ENCODE measurements around the gene EML6. TPM values are rescaled to one million over a fixed set of nuclear protein-coding genes. Genes with fewer than 3 reads are reported as not detected.
"Not testable (repeated sequence)": the region's sequence is repeated elsewhere in the genome, so short reads cannot be mapped to it uniquely, and the experiment has no call there.

EML6 gene
- polyA plus RNA-seq, 6 donors from 2014 or later: 0.04 to 0.56 (median 0.18) TPM; not detected in 1

DNA sequence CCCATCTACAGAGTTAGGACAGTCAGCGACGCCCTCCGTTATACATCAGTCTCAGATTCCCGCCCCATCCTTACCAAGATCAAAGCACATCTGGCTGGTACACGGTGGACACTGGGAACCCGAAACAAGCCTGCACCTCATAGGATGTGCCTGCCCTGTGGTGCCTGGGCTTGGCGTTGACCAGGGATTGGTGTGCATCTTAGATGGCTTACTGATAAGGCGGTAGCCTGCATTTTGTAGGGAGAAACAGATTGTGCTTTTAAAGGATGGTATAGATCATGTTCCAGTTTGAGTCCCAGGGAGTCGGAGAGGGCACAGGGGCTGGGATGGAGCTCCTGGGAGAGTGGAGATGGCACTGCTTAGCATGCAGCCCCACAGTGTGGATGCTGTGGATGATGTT is 108.0 kb downstream of the EML6 start:
- no peaks in the 10 kb centered on the region for H3K9me3 Mint-ChIP-seq
- no peak for ATAC-seq (ENCODE audit: low read depth in 2 of 2)
- H3K4me3 Mint-ChIP-seq: no peak overlapping the region
- no peaks in the 10 kb centered on the region for H3K4me1 Mint-ChIP-seq
- no peak for DNase-seq
- H3K36me3 Mint-ChIP-seq: no peaks in the 10 kb centered on the region
- H3K27ac Mint-ChIP-seq: no peak overlapping the region
- no peaks in the 10 kb centered on the region for H3K27me3 Mint-ChIP-seq

DNA sequence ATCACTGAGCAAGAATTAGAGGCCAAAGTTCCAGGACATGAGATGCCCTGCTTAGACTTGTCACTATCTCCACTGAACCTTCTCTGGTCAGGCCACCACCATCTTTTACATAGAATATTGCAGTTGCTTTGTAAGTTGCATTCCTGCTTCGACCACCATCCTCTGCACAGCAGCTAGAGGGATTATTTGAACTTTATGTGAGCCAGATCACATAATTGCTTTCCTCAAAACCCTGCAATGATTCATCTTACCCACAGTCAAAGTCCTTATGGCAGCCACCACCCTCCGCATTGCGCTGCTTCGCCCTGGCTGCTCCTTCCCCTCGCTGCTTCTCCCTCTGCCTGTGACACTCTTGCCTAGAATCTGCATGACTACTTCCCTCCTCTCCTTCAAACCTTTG is 111.3 kb downstream of the EML6 start:
- DNase-seq (no peak), ATAC-seq (ENCODE audit: low read depth in 2 of 2) (no peak)
- Mint-ChIP-seq H3K27ac (no peak overlapping the region), H3K27me3 (no peaks in the 10 kb centered on the region), H3K36me3 (no peaks in the 10 kb centered on the region), H3K9me3 (no peaks in the 10 kb centered on the region), H3K4me3 (no peak overlapping the region), H3K4me1 (no peaks in the 10 kb centered on the region)

DNA sequence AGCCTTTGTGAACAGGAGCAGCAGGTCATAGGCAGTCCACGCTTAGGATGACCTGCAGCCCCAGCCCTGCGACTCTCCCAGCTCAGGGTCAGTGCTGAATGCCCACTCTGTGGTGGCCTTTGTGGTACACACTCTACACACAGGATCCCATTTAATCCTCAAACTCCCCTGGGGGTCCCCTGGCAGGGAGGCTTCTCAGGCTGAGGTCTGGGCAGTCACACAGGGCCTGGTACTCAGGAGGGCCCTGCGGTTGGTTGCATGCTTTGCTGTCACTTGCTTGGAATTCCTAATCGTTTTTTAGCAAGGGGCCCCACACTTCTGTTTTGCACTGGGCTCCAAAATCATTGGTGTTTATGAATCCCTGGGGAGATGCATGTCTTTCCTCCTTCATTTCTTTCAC is 113.0 kb downstream of the EML6 start:
- H3K4me3 Mint-ChIP-seq: no peak overlapping the region
- H3K27ac Mint-ChIP-seq: no peak overlapping the region
- no peaks in the 10 kb centered on the region for H3K4me1 Mint-ChIP-seq
- no peak for DNase-seq
- no peak for ATAC-seq (ENCODE audit: low read depth in 2 of 2)
- no peaks in the 10 kb centered on the region for H3K9me3 Mint-ChIP-seq
- H3K27me3 Mint-ChIP-seq: no peaks in the 10 kb centered on the region
- no peaks in the 10 kb centered on the region for H3K36me3 Mint-ChIP-seq

GRCh38 chr2:54838585-54839035 is 115.1 kb downstream of the EML6 start:
- H3K4me3 Mint-ChIP-seq: no peak overlapping the region
- no peaks in the 10 kb centered on the region for H3K9me3 Mint-ChIP-seq
- H3K27me3 Mint-ChIP-seq: no peaks in the 10 kb centered on the region
- ATAC-seq (ENCODE audit: low read depth in 2 of 2) (peak; percentile 75 to 80), DNase-seq (peak; percentile 40)
- H3K27ac Mint-ChIP-seq: peak overlapping the region in 2 of 6 donors; percentile 20 to 34
- H3K4me1 Mint-ChIP-seq: no peaks in the 10 kb centered on the region
- H3K36me3 Mint-ChIP-seq: no peaks in the 10 kb centered on the region

- Mint-ChIP-seq H3K4me1 (peaks cover 0 to 1% (median 0%) of the 10 kb centered on the region in 3 donors), H3K9me3 (no peaks in the 10 kb centered on the region), H3K27ac (no peak overlapping the region), H3K36me3 (no peaks in the 10 kb centered on the region), H3K4me3 (no peak overlapping the region), H3K27me3 (no peaks in the 10 kb centered on the region)
- DNase-seq (no peak), ATAC-seq (ENCODE audit: low read depth in 2 of 2) (no peak)
These were observed 116.2 kb downstream of the EML6 start for GRCh38 chr2:54839461-54840255.

DNA sequence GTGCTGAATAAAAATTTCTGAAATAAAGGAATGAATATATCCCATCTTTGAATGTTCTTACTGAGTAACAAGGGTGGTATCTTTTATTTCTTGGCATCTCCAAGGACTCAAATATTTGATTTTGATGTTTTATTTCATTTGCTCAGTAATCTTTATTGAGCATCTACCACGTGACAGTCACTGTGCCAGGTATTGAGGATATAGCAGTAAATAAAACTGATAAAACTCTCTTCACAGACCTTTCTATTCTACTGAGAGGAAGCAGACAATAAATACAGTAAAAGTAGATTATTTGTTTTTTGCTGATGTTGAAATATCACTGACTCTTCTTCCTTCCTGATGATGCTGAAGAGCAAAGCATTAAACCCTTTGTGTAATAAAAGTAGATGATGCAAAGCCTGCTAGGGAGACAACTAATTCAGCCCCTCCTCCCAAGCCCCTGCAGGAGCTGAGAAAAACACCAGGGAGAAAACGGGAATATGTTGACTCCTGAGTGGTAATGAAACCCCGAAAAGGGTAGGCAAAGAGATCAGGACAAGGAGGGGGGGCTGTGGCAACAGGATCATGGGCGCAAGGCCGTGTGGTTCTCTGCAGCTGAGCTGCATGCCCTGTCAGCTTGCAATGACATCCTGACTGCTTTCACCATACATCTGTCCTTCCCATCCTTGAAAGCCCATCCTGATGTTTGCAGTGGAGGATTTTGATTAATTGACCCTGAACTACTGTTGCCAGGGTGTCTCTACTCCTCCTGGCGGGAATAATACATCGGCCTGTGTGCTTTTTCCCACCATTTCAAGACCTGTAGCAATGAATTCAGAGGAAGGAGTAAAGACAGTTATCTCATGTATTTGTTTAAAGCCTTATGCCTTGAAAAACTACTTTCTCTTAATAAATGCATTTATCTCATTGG is 117.4 kb downstream of the EML6 start:
- H3K4me1 Mint-ChIP-seq: peaks cover 8 to 9% (median 8%) of the 10 kb centered on the region in 3 donors
- H3K4me3 Mint-ChIP-seq: no peak overlapping the region
- H3K36me3 Mint-ChIP-seq: no peaks in the 10 kb centered on the region
- ATAC-seq (ENCODE audit: low read depth in 2 of 2): no peak
- no peaks in the 10 kb centered on the region for H3K27me3 Mint-ChIP-seq
- no peak overlapping the region for H3K27ac Mint-ChIP-seq
- no peak for DNase-seq
- H3K9me3 Mint-ChIP-seq: no peaks in the 10 kb centered on the region

GRCh38 chr2:54841500-54841899 is 118.0 kb downstream of the EML6 start:
- not testable (repeated sequence) for DNase-seq; H3K4me1 Mint-ChIP-seq; H3K36me3 Mint-ChIP-seq; H3K27me3 Mint-ChIP-seq; H3K27ac Mint-ChIP-seq; ATAC-seq (ENCODE audit: low read depth in 2 of 2); H3K9me3 Mint-ChIP-seq; H3K4me3 Mint-ChIP-seq

- DNase-seq: no peak
- ATAC-seq (ENCODE audit: low read depth in 2 of 2): peak; percentile 63 to 68
- Mint-ChIP-seq H3K27ac (peak overlapping the region in 1 of 6 donors; percentile 9), H3K4me1 (peaks cover 8 to 9% (median 8%) of the 10 kb centered on the region in 3 donors), H3K4me3 (peak overlapping the region in 1 of 8 donors; percentile 13), H3K36me3 (peaks cover 0 to 3% of the 10 kb centered on the region in 2 donors), H3K27me3 (no peaks in the 10 kb centered on the region), H3K9me3 (no peaks in the 10 kb centered on the region)
These were observed 121.6 kb downstream of the EML6 start for GRCh38 chr2:54845094-54845493.

DNA sequence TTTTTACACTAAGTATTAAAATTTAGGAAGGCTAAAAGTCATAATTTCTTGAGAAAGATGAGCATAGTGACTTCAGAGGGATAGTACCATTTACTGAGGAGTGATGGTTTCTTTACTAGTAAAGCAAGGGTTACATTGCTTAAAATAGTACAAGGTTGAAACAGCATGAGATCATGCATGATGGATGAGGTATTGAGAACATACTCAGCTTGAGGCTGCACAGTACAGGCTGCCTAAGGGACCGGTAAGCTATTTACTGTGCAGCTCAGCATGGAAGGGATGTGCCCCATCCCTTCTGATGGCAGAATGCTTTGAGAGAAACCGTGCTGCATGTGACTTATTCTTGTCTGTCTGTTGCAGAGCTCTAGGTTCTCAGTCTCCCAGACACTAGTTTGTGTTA is 122.1 kb downstream of the EML6 start:
- Mint-ChIP-seq H3K27ac (peak overlapping the region in 2 of 6 donors; percentile 9 to 59), H3K27me3 (no peaks in the 10 kb centered on the region), H3K9me3 (no peaks in the 10 kb centered on the region), H3K4me3 (peak overlapping the region in 2 of 8 donors; percentile 3 to 13), H3K36me3 (peaks cover 0 to 5% of the 10 kb centered on the region in 2 donors), H3K4me1 (peaks cover 8 to 9% (median 8%) of the 10 kb centered on the region in 3 donors)
- DNase-seq (no peak), ATAC-seq (ENCODE audit: low read depth in 2 of 2) (no peak)

DNA sequence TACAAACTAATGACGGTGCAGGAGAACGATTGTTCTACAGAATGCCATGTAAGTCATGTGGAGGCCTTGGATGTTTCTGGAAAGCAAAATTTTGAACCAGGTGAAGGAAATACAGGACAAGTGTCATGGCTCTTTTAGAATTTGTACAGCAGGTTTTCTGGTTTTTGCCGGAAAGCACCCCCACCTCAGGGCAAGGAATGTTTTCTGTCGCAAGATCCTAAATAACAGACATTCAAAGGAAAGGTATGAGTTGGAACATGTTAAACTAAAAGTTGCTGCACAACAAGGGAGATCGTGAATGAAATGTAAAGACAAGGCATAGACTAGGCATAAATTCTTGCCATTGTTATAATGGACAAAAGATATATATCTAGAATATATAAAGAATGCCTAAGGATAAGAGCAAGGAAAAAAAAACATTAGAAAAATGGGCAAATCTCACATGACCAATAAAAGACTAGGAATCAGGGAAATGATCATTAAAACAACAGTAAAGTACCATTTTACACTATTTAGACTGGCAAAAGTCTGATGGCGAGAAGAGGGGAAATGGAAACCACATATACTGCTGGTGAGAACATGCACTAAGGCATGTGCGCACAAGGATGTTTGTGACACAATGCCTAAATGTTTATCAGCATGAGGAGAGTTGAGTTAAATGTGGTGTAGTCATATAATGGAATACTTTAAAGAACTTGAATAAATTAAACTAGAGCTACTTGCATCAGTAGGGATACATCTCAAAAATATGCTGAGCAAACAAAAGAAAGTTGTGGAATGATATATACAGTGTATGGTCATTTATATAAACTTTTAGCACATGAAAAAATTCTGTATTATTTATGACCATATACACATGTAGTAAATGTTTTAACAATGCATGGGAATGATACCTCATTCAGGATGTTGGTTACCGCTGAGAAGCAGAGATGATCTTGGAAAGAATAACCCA is 127.0 kb downstream of the EML6 start:
- no peak overlapping the region for H3K27ac Mint-ChIP-seq
- H3K9me3 Mint-ChIP-seq: no peaks in the 10 kb centered on the region
- ATAC-seq (ENCODE audit: low read depth in 2 of 2) (no peak), DNase-seq (no peak)
- no peaks in the 10 kb centered on the region for H3K27me3 Mint-ChIP-seq
- peaks cover 0 to 8% of the 10 kb centered on the region in 2 donors for H3K36me3 Mint-ChIP-seq
- H3K4me1 Mint-ChIP-seq: peaks cover under 1 to 2% (median under 1%) of the 10 kb centered on the region in 3 donors
- H3K4me3 Mint-ChIP-seq: no peak overlapping the region

DNA sequence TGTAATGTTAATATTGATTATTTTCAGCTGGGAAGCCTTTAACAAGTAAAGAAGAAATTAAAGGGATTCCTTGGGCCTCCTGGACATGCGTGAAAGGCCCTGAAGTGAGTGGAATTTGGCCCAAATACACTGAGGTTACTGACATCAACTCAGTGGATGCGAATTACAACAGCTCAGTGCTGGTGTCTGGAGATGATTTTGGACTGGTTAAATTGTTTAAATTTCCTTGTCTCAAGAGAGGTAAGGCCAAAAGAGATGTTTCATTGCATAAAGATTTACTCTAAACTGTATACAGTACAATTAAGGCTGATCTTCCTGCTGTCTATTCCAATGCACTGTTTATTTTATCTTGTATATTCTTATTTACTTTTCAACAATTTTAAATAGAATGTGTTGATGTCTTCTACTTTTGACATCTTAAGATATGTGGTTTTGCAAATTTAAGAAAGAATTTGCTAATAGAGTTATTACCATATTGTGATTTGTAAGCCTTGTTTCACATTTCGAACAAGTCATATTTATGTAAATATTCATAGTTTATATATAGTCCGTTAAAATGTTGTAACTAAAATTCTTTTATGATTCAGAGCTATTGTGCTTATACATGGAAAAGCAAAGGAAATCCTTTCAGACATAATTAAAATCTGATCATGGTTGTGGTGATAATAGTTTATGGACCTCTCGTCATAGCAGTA is 130.3 kb downstream of the EML6 start:
- Mint-ChIP-seq H3K4me3 (no peak overlapping the region), H3K9me3 (no peaks in the 10 kb centered on the region), H3K4me1 (no peaks in the 10 kb centered on the region), H3K27me3 (no peaks in the 10 kb centered on the region), H3K36me3 (peaks cover 0 to 8% of the 10 kb centered on the region in 2 donors), H3K27ac (no peak overlapping the region)
- DNase-seq (no peak), ATAC-seq (ENCODE audit: low read depth in 2 of 2) (no peak)

DNA sequence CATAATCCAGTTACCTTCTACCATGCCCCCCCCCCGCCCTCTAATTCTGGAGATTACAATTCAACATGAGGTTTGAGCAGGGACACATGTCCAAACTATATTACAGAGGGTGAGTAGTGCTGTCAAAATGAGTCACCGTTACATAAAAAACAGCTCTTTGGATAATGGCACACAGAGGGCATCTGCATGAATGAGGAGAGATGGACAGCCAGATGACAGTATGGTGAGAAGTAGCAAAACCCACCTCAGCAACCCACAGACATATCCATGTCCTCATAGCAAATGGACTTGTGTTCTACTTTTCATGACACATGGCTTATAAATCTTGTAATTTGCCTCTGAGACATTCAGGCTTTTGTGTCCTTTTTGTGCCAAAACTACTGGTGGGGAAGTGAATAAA is 132.0 kb downstream of the EML6 start:
- Mint-ChIP-seq H3K4me3 (no peak overlapping the region), H3K27me3 (no peaks in the 10 kb centered on the region), H3K27ac (no peak overlapping the region), H3K36me3 (peaks cover 0 to 3% of the 10 kb centered on the region in 2 donors), H3K4me1 (no peaks in the 10 kb centered on the region), H3K9me3 (no peaks in the 10 kb centered on the region)
- no peak for ATAC-seq (ENCODE audit: low read depth in 2 of 2)
- no peak for DNase-seq
